Lower lobe of right lung (tissue), 2 donors: ENCODE data around the gene CNRIP1. TPM values are rescaled to one million over a fixed set of nuclear protein-coding genes. Genes with fewer than 3 reads are reported as not detected.

Experiments
- ATAC-seq, 2 donors: fragments of 200-7000 bp; cut with Tn5 transposase; one replicate each; pipeline ENCODE4 v1.9.1; 2020 to 2022; ENCODE audit warnings: mild to moderate bottlenecking in 2 of 2, moderate library complexity in 2 of 2
- DNase-seq: peaks from one replicate; pipeline ENCODE4 v3.0.0-alpha.2; 2020
- H3K27ac ChIP-seq: fragments of 200-600 bp; one replicate; pipeline ENCODE4 v1.8.0; 2022
- H3K27me3 ChIP-seq: fragments of 200-600 bp; one replicate; pipeline ENCODE4 v1.8.0; 2022; ENCODE audit warnings: low read depth
- H3K36me3 ChIP-seq: fragments of 200-600 bp; one replicate; pipeline ENCODE4 v1.8.0; 2022; ENCODE audit warnings: mild to moderate bottlenecking
- H3K4me1 ChIP-seq: fragments of 200-600 bp; one replicate; pipeline ENCODE4 v1.8.0; 2022
- H3K4me3 ChIP-seq: fragments of 200-600 bp; one replicate; pipeline ENCODE4 v1.8.0; 2022; ENCODE audit warnings: mild to moderate bottlenecking
- H3K9me3 ChIP-seq: fragments of 200-600 bp; one replicate; pipeline ENCODE4 v1.8.0; 2022
- CTCF ChIP-seq: fragments of 200-600 bp; IDR thresholded peaks from one replicate; pipeline ENCODE4 v1.8.0; 2022; ENCODE audit warnings: antibody characterized with exemption, mild to moderate bottlenecking
- intact Hi-C: fragments of 100-400 bp; cut with DNase I; formaldehyde crosslinking; loops from one replicate; pipeline ENCODE4 v1.11.0; 2022
- total RNA-seq: library from RNA; stranded (reverse); fragmentation: NEBNext Ultra II Directional; extraction: Animal tissue kit (Norgen Biotek cat#: 25700); gene quantifications from one replicate; pipeline ENCODE4 v1.2.1, GENCODE V29; 2021
- donor health status: DM: no; HTN: yes; CAD: no; lungs with severe emphysema.

Gene CNRIP1
- total RNA-seq, 1 donor from 2014 or later, result 20.8 TPM

- DNase-seq, result no peak
- no peak overlapping the region for H3K27ac ChIP-seq
These were observed 60.9 kb downstream of the CNRIP1 start for GRCh38 chr2:68258851-68259250.

GRCh38 chr2:68256093-68256450, 63.7 kb downstream of the CNRIP1 start:
- peaks cover 26% of the 10 kb centered on the region for H3K4me1 ChIP-seq
- DNase-seq (no peak), ATAC-seq (no peak)
- H3K27me3 ChIP-seq, result no peaks in the 10 kb centered on the region
- no peak overlapping the region for H3K4me3 ChIP-seq
- H3K9me3 ChIP-seq, result no peaks in the 10 kb centered on the region
- H3K36me3 ChIP-seq, result no peaks in the 10 kb centered on the region
- no peak overlapping the region for H3K27ac ChIP-seq
- intact Hi-C loops, result no loop called here
- TF ChIP-seq CTCF, result no peak

More at GRCh38 chr2:68258851-68259250, 60.9 kb downstream of the CNRIP1 start:
- Histone ChIP-seq H3K27me3 (no peaks in the 10 kb centered on the region), H3K4me1 (peaks cover 23% of the 10 kb centered on the region), H3K4me3 (no peak overlapping the region), H3K9me3 (no peaks in the 10 kb centered on the region), H3K36me3 (no peaks in the 10 kb centered on the region)
- TF ChIP-seq CTCF, result no peak
- no peak for ATAC-seq
- intact Hi-C loops, result no loop called here

GRCh38 chr2:68253219-68254068, 66.3 kb downstream of the CNRIP1 start:
- Histone ChIP-seq H3K9me3 (no peaks in the 10 kb centered on the region), H3K36me3 (no peaks in the 10 kb centered on the region), H3K4me3 (peak overlapping the region; percentile 66), H3K4me1 (peaks cover 47% of the 10 kb centered on the region), H3K27ac (peak overlapping the region; percentile 90), H3K27me3 (no peaks in the 10 kb centered on the region)
- intact Hi-C loops, result no loop called here
- no peak for DNase-seq
- no peak for ATAC-seq
- TF ChIP-seq CTCF, result no peak

GRCh38 chr2:68252400-68253218, 67.1 kb downstream of the CNRIP1 start, which contains the start of gene PPP3R1:
TSS of gene PPP3R1 (minus strand) at chr2:68252532. CDS start at chr2:68252127, 405 bp downstream.
- ATAC-seq, result peak; percentile 97 to 98
- Histone ChIP-seq H3K36me3 (no peaks in the 10 kb centered on the region), H3K9me3 (no peaks in the 10 kb centered on the region), H3K27ac (peak within 1 kb of the TSS; percentile 90), H3K4me1 (peaks cover 56% of the 10 kb centered on the region), H3K4me3 (peak within 1 kb of the TSS; percentile 66), H3K27me3 (no peaks in the 10 kb centered on the region)
- DNase-seq, result peak; percentile 97
- intact Hi-C loops, result no loop called here
- no peak for TF ChIP-seq CTCF

GRCh38 chr2:68251855-68252399, 67.8 kb downstream of the CNRIP1 start:
- Histone ChIP-seq H3K36me3 (no peaks in the 10 kb centered on the region), H3K4me1 (peaks cover 61% of the 10 kb centered on the region), H3K27me3 (no peaks in the 10 kb centered on the region), H3K27ac (peak overlapping the region; percentile 90), H3K9me3 (no peaks in the 10 kb centered on the region), H3K4me3 (peak overlapping the region; percentile 66)
- intact Hi-C loops, result no loop called here
- TF ChIP-seq CTCF, result no peak
- peak in 1 of 2 donors; percentile 4 for ATAC-seq
- peak; percentile 61 for DNase-seq
